GDM1 (cell line): ENCODE results near the gene PRR23E.

Experiments used
- DNase-seq: peaks from one replicate; lab custom pipeline; 2025; lab: John Stamatoyannopoulos, UW

The PRR23E gene

GRCh38 chr3:127192576-127193232 is at the start of gene PRR23E:
Gene PRR23E (plus strand): TSS chr3:127193131. CDS start chr3:127196686, 3,555 bp downstream.
- no peak for DNase-seq

GRCh38 chr3:127143172-127143571 is 49.8 kb upstream of the PRR23E start:
- no peak for DNase-seq

- DNase-seq, result no peak
These were observed 48.3 kb upstream of the PRR23E start for GRCh38 chr3:127144631-127145030.

GRCh38 chr3:127145266-127145665 is 47.7 kb upstream of the PRR23E start:
- DNase-seq, result no peak

- no peak for DNase-seq
These were observed 45.5 kb upstream of the PRR23E start for GRCh38 chr3:127147291-127147885.

- no peak for DNase-seq
These were observed 43.2 kb upstream of the PRR23E start for GRCh38 chr3:127149621-127150310.

GRCh38 chr3:127150513-127151250 is 42.2 kb upstream of the PRR23E start:
- DNase-seq, result no peak

GRCh38 chr3:127151251-127151564 is 41.7 kb upstream of the PRR23E start:
- DNase-seq, result no peak

GRCh38 chr3:127151992-127152650 is 40.8 kb upstream of the PRR23E start:
- DNase-seq, result no peak

GRCh38 chr3:127152684-127153505 is 40.0 kb upstream of the PRR23E start:
- DNase-seq, result no peak

- DNase-seq, result no peak
These were observed 39.5 kb upstream of the PRR23E start for GRCh38 chr3:127153506-127153815.

- DNase-seq, result no peak
These were observed 36.4 kb upstream of the PRR23E start for GRCh38 chr3:127156338-127157050.

GRCh38 chr3:127157171-127157828 is 35.6 kb upstream of the PRR23E start:
- DNase-seq, result no peak

- no peak for DNase-seq
These were observed 34.2 kb upstream of the PRR23E start for GRCh38 chr3:127158614-127159229.

- no peak for DNase-seq
These were observed 33.4 kb upstream of the PRR23E start for GRCh38 chr3:127159543-127159942.

GRCh38 chr3:127161236-127161635 is 31.7 kb upstream of the PRR23E start:
- DNase-seq, result no peak

GRCh38 chr3:127161973-127162579 is 30.9 kb upstream of the PRR23E start:
- DNase-seq, result no peak

GRCh38 chr3:127162947-127163645 is 29.8 kb upstream of the PRR23E start:
- DNase-seq, result no peak

- no peak for DNase-seq
These were observed 28.3 kb upstream of the PRR23E start for GRCh38 chr3:127164615-127165014.
